NB4 (cell line): ENCODE data around the gene TMEM63A.

ENCODE experiments used
- DNase-seq: peaks from one replicate; pipeline ENCODE4 v3.0.0; 2010; ENCODE audit warnings: low read depth
- H3K4me3 ChIP-seq: one replicate; pipeline ENCODE4 v1.5.1; 2011; ENCODE audit warnings: mild to moderate bottlenecking, low read depth, low read length, moderate library complexity
- CTCF ChIP-seq: IDR thresholded peaks from one replicate; pipeline ENCODE4 v1.5.1; 2012; ENCODE audit warnings: low read depth, low read length
- MAX ChIP-seq: IDR thresholded peaks from 2 replicates; pipeline ENCODE4 v1.6.1; 2011; ENCODE audit warnings: low read depth, low read length
- MYC ChIP-seq: IDR thresholded peaks from 2 replicates; pipeline ENCODE4 v1.6.1; 2011; ENCODE audit warnings: low read depth, low read length
- POLR2A ChIP-seq: IDR thresholded peaks from 2 replicates; pipeline ENCODE4 v1.6.1; 2011; ENCODE audit warnings: mild to moderate bottlenecking; ENCODE audit not compliant: insufficient read length; ENCODE audit errors: extremely low read depth

Gene TMEM63A

DNA sequence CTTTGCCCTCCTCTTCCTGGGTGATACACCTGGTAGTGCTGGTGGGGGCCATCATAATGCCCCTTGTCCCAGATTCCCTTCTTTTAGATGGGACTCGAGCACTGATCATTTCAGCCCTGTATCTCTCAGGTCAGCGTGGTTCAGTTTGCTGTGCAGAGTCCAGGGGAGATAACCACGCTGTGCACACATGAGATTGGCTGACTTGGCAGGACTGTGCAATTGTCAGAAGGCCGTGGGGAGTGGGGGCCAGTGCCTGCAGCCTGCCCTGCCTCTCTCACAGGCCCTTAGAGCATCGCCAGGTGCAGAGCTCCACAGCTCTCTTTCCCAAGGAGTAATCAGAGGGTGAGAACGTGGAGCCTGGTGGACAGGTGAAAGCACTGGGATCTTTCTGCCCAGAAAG is 57.1 kb downstream of the TMEM63A start:
- TF ChIP-seq MYC: no peak
- TF ChIP-seq MAX: no peak
- TF ChIP-seq CTCF: no peak
- no peak for TF ChIP-seq POLR2A
- DNase-seq: no peak
- no peak overlapping the region for H3K4me3 ChIP-seq

DNA sequence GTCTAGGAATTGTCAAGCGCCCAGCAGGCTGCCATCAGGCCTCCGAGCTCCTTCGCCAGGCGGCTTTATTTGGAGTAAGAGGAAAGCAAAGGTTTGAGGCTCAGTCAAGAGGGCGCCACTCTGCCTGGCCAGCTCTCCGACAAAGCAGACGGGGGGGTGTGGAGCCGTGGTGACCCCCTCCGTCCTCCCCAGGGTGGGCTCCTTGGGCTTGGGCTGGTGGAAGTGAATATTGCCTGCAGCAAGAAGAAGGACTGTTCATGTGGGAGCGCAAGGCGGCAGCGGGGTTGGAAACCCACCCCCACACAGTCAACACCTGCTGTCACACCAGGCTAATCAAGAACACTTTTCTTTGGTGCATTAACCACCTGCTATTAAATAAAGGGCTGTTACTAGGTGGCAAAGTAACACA is 57.6 kb downstream of the TMEM63A start:
- TF ChIP-seq MYC (no peak), CTCF (no peak), MAX (no peak), POLR2A (no peak)
- DNase-seq: no peak
- no peak overlapping the region for H3K4me3 ChIP-seq

- no peak for DNase-seq
- no peak for TF ChIP-seq MYC
- TF ChIP-seq POLR2A: no peak
- TF ChIP-seq CTCF: no peak
- TF ChIP-seq MAX: no peak
- no peak overlapping the region for H3K4me3 ChIP-seq
Observed at GRCh38 chr1:225823811-225824261, 58.3 kb downstream of the TMEM63A start.

GRCh38 chr1:225822655-225823403 is 59.4 kb downstream of the TMEM63A start:
- DNase-seq: no peak
- no peak overlapping the region for H3K4me3 ChIP-seq
- TF ChIP-seq MAX (no peak), MYC (no peak), POLR2A (no peak), CTCF (no peak)

DNA sequence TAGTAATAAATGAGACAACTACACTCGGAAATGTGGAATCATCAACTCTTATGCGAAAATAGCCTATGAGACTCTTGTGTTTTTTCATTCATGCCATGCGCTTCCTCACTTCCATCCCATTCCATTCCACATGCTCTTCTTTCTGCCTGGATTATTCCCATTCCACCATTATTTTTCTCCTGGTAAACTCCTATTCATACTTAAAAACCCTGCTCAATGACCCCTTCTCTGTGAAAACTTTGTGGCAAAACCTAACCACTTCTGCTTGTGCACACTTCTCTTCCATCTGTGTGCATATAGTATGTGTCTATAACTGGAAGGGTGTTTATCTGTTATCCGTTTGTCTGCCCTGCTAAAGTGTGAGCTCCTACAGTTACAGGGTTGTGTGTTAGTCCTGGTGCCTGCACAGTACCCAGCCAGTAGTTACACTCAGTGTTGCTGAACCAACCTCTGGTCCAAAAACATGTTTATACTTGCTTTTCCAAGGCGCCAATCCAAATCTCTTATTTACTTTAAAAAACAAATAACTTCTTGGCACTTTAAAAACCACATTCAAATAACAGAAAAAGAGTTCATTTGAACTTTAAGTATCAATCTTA is 61.6 kb downstream of the TMEM63A start:
- no peak overlapping the region for H3K4me3 ChIP-seq
- TF ChIP-seq POLR2A (no peak), MAX (no peak), CTCF (no peak), MYC (no peak)
- DNase-seq: no peak
